ENCODE results near the gene ZNRF2. TPM values are rescaled to one million over a fixed set of nuclear protein-coding genes. Genes with fewer than 3 reads are reported as not detected.

The ZNRF2 gene
- total RNA-seq, 1 donor from 2014 or later, result 31.7 TPM

- intact Hi-C loops (cut with DNase I), result no loop called here
- DNase-seq (ENCODE audit: low spot score in 2 of 2), result no peak
- H3K9me3 ChIP-seq, result no peaks in the 10 kb centered on the region
- no peak overlapping the region for H3K27ac ChIP-seq
- H3K36me3 ChIP-seq, result no peaks in the 10 kb centered on the region
- TF ChIP-seq CTCF (IDR thresholded peaks at IDR 0.05), result no peak
- H3K4me1 ChIP-seq, result peaks cover 0 to 7% of the 10 kb centered on the region in 2 donors
- no peak overlapping the region for H3K4me3 ChIP-seq
- H3K27me3 ChIP-seq, result no peaks in the 10 kb centered on the region
These were observed 29.7 kb upstream of the ZNRF2 start for GRCh38 chr7:30254717-30255063.

DNA sequence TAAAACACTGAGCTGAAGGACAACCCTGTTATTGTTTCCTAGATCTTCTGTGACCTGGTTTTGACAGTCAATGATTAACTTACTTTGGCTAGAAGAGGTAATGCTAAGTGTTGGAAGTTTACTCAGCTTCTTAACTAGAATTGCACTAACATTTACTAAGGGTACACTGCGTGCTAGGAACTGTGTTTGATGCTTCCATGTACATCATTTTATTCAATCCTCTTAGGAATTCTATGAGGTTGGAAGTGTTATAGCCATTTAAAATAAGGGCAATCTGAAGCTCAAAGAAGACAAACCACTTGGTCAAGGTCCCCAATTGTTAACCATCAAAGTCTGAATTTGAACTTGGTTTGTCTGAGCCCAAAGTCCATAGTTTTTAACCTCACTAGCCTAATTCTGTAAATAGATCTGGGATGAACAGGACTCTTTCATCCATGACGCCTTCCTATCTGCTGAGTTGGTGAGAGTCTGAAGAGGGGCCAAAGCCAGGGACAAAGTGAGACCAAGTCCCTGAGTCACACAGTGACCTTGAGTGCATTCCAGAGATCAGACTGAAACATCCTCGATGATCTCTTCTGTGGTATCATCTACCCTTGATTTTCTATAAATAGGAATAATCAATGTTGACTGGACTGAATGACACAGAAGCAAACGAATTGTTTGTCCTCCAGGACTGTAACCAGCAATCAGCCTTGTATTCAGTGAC lies 29.2 kb upstream of the ZNRF2 start:
- no peak for DNase-seq (ENCODE audit: low spot score in 2 of 2)
- no peak for TF ChIP-seq CTCF (IDR thresholded peaks at IDR 0.05)
- no peaks in the 10 kb centered on the region for H3K36me3 ChIP-seq
- no peak overlapping the region for H3K27ac ChIP-seq
- no peaks in the 10 kb centered on the region for H3K9me3 ChIP-seq
- peaks cover 0 to 7% of the 10 kb centered on the region in 2 donors for H3K4me1 ChIP-seq
- intact Hi-C loops (cut with DNase I), result no loop called here
- no peak overlapping the region for H3K4me3 ChIP-seq
- H3K27me3 ChIP-seq, result no peaks in the 10 kb centered on the region

- no peak for DNase-seq (ENCODE audit: low spot score in 2 of 2)
- intact Hi-C loops (cut with DNase I), result no loop called here
- no peak overlapping the region for H3K27ac ChIP-seq
- H3K36me3 ChIP-seq, result no peaks in the 10 kb centered on the region
- no peak for TF ChIP-seq CTCF (IDR thresholded peaks at IDR 0.05)
- no peak overlapping the region for H3K4me3 ChIP-seq
- no peaks in the 10 kb centered on the region for H3K9me3 ChIP-seq
- H3K27me3 ChIP-seq, result no peaks in the 10 kb centered on the region
- H3K4me1 ChIP-seq, result peaks cover 0 to 7% of the 10 kb centered on the region in 2 donors
These were observed 28.0 kb upstream of the ZNRF2 start for GRCh38 chr7:30256349-30256858.

- TF ChIP-seq CTCF (IDR thresholded peaks at IDR 0.05), result no peak
These were observed 24.1 kb upstream of the ZNRF2 start for GRCh38 chr7:30260246-30260768.

GRCh38 chr7:30263090-30263710 lies 21.2 kb upstream of the ZNRF2 start:
- Histone ChIP-seq H3K9me3 (no peaks in the 10 kb centered on the region), H3K27me3 (no peaks in the 10 kb centered on the region), H3K36me3 (no peaks in the 10 kb centered on the region), H3K4me3 (no peak overlapping the region), H3K4me1 (no peaks in the 10 kb centered on the region), H3K27ac (no peak overlapping the region)
- intact Hi-C loops (cut with DNase I), result no loop called here
- DNase-seq (ENCODE audit: low spot score in 2 of 2), result no peak
- TF ChIP-seq CTCF (IDR thresholded peaks at IDR 0.05), result no peak

More at GRCh38 chr7:30260246-30260768, 24.1 kb upstream of the ZNRF2 start:
- no peak overlapping the region for H3K4me3 ChIP-seq
- intact Hi-C loops (cut with DNase I), result no loop called here
- no peak overlapping the region for H3K27ac ChIP-seq
- H3K4me1 ChIP-seq, result no peaks in the 10 kb centered on the region
- no peaks in the 10 kb centered on the region for H3K36me3 ChIP-seq
- no peaks in the 10 kb centered on the region for H3K9me3 ChIP-seq
- no peak for DNase-seq (ENCODE audit: low spot score in 2 of 2)
- H3K27me3 ChIP-seq, result no peaks in the 10 kb centered on the region
